IPS-18a (cell line): ENCODE data around the gene PGM1.

Source experiments
- H3K27ac ChIP-seq: one replicate; pipeline ENCODE4 v1.5.1; 2013; ENCODE audit warnings: low read length
- H3K27me3 ChIP-seq: one replicate; pipeline ENCODE4 v1.6.1; 2013; ENCODE audit warnings: mild to moderate bottlenecking, low read length; ENCODE audit not compliant: control insufficient read depth, insufficient read depth
- H3K36me3 ChIP-seq: one replicate; pipeline ENCODE4 v1.6.1; 2013; ENCODE audit warnings: low read depth, low read length; ENCODE audit not compliant: control insufficient read depth
- H3K4me1 ChIP-seq: one replicate; pipeline ENCODE4 v1.6.1; 2013; ENCODE audit warnings: low read depth, low read length; ENCODE audit not compliant: control insufficient read depth
- H3K4me3 ChIP-seq: one replicate; pipeline ENCODE4 v1.5.1; 2013; ENCODE audit warnings: low read length
- H3K9ac ChIP-seq: one replicate; pipeline ENCODE4 v1.6.1; 2013; ENCODE audit warnings: mild to moderate bottlenecking, low read length, moderate library complexity
- H3K9me3 ChIP-seq: one replicate; pipeline ENCODE4 v1.6.1; 2013; ENCODE audit warnings: low read depth, low read length; ENCODE audit not compliant: control insufficient read depth

PGM1 gene

DNA sequence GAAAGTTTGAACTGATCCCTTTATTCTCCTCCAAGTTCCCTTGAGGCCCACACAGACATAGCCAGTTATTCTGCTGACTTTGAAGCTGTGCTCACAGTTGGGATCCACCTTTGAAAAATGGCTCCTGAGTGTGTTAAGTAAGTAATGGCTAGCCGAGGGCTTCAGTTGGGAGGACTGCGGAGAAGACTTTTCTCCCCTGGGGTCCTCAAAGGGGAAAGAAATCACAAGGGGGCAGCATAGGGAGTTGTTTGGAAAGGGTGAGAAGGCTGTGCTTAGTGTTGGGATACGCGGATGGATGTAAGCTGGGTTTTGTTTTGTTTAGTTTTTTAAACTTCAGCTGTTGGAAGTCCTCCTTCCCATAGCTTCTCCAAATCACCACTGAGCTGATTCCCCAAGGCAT, 8.3 kb downstream of the PGM1 start:
- no peak overlapping the region for H3K27ac ChIP-seq

GRCh38 chr1:63601912-63602311, 8.7 kb downstream of the PGM1 start:
- no peaks in the 10 kb centered on the region for H3K36me3 ChIP-seq

More for the DNA sequence above, 8.3 kb downstream of the PGM1 start:
- Histone ChIP-seq H3K27me3 (no peaks in the 10 kb centered on the region), H3K9ac (no peak overlapping the region), H3K4me3 (no peak overlapping the region), H3K4me1 (no peaks in the 10 kb centered on the region), H3K36me3 (no peaks in the 10 kb centered on the region), H3K9me3 (no peaks in the 10 kb centered on the region)

GRCh38 chr1:63602629-63603028, 9.4 kb downstream of the PGM1 start:
- Histone ChIP-seq H3K27me3 (no peaks in the 10 kb centered on the region), H3K27ac (no peak overlapping the region), H3K4me1 (no peaks in the 10 kb centered on the region), H3K4me3 (no peak overlapping the region), H3K9me3 (no peaks in the 10 kb centered on the region), H3K9ac (no peak overlapping the region), H3K36me3 (no peaks in the 10 kb centered on the region)

More at GRCh38 chr1:63601912-63602311, 8.7 kb downstream of the PGM1 start:
- Histone ChIP-seq H3K27me3 (no peaks in the 10 kb centered on the region), H3K9ac (no peak overlapping the region), H3K4me1 (no peaks in the 10 kb centered on the region), H3K9me3 (no peaks in the 10 kb centered on the region), H3K27ac (no peak overlapping the region), H3K4me3 (no peak overlapping the region)

DNA sequence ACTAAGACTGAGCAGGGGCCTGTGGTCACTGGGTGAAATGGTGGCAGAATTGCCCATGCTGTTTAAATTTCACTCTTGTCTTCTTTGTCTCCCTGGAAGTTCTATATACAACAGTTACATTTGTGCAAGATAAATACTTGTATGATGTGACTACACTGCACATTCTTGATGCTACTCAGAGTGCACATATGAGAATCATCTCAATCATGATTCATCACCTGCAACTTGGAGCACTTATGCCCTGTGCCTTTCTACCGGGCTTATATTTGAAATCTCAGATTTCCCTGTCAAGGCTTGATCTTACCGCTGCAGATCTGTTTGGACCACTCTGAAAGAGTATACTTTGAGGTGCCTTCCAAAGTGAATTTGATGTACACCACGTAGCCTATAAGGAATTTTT, 10.6 kb downstream of the PGM1 start:
- Histone ChIP-seq H3K36me3 (no peaks in the 10 kb centered on the region), H3K4me3 (no peak overlapping the region), H3K9me3 (no peaks in the 10 kb centered on the region), H3K9ac (no peak overlapping the region), H3K4me1 (no peaks in the 10 kb centered on the region), H3K27me3 (no peaks in the 10 kb centered on the region), H3K27ac (no peak overlapping the region)

GRCh38 chr1:63607322-63607721, 14.1 kb downstream of the PGM1 start:
- peaks cover under 1% of the 10 kb centered on the region for H3K4me1 ChIP-seq
- no peak overlapping the region for H3K4me3 ChIP-seq
- H3K27ac ChIP-seq = no peak overlapping the region
- no peak overlapping the region for H3K9ac ChIP-seq
- no peaks in the 10 kb centered on the region for H3K36me3 ChIP-seq
- no peaks in the 10 kb centered on the region for H3K9me3 ChIP-seq
- H3K27me3 ChIP-seq = no peaks in the 10 kb centered on the region

- Histone ChIP-seq H3K27me3 (no peaks in the 10 kb centered on the region), H3K36me3 (no peaks in the 10 kb centered on the region), H3K4me1 (peaks cover 18% of the 10 kb centered on the region), H3K9me3 (no peaks in the 10 kb centered on the region), H3K27ac (no peak overlapping the region), H3K9ac (no peak overlapping the region), H3K4me3 (no peak overlapping the region)
Observed at GRCh38 chr1:63611231-63611630, 18.0 kb downstream of the PGM1 start.

GRCh38 chr1:63612564-63612963, 19.4 kb downstream of the PGM1 start:
- Histone ChIP-seq H3K27me3 (no peaks in the 10 kb centered on the region), H3K27ac (no peak overlapping the region)

GRCh38 chr1:63612971-63613370, 19.8 kb downstream of the PGM1 start:
- Histone ChIP-seq H3K9ac (no peak overlapping the region), H3K27ac (no peak overlapping the region), H3K4me3 (no peak overlapping the region), H3K27me3 (no peaks in the 10 kb centered on the region), H3K9me3 (no peaks in the 10 kb centered on the region), H3K36me3 (no peaks in the 10 kb centered on the region), H3K4me1 (peaks cover 18% of the 10 kb centered on the region)

More at GRCh38 chr1:63612564-63612963, 19.4 kb downstream of the PGM1 start:
- Histone ChIP-seq H3K9me3 (no peaks in the 10 kb centered on the region), H3K4me1 (peaks cover 18% of the 10 kb centered on the region), H3K9ac (no peak overlapping the region), H3K4me3 (no peak overlapping the region), H3K36me3 (no peaks in the 10 kb centered on the region)

GRCh38 chr1:63615768-63616420, 22.7 kb downstream of the PGM1 start:
- no peak overlapping the region for H3K27ac ChIP-seq
- H3K9me3 ChIP-seq = no peaks in the 10 kb centered on the region

GRCh38 chr1:63617450-63617849, 24.2 kb downstream of the PGM1 start:
- Histone ChIP-seq H3K27ac (no peak overlapping the region), H3K4me3 (no peak overlapping the region), H3K36me3 (no peaks in the 10 kb centered on the region), H3K27me3 (no peaks in the 10 kb centered on the region), H3K4me1 (peaks cover 16% of the 10 kb centered on the region), H3K9me3 (no peaks in the 10 kb centered on the region), H3K9ac (no peak overlapping the region)

More at GRCh38 chr1:63615768-63616420, 22.7 kb downstream of the PGM1 start:
- Histone ChIP-seq H3K4me3 (no peak overlapping the region), H3K4me1 (peaks cover 18% of the 10 kb centered on the region), H3K9ac (no peak overlapping the region), H3K27me3 (no peaks in the 10 kb centered on the region), H3K36me3 (no peaks in the 10 kb centered on the region)

GRCh38 chr1:63618011-63618410, 24.8 kb downstream of the PGM1 start:
- Histone ChIP-seq H3K36me3 (no peaks in the 10 kb centered on the region), H3K9me3 (no peaks in the 10 kb centered on the region), H3K27ac (no peak overlapping the region), H3K4me3 (no peak overlapping the region), H3K4me1 (peaks cover 12% of the 10 kb centered on the region), H3K27me3 (no peaks in the 10 kb centered on the region), H3K9ac (no peak overlapping the region)

DNA sequence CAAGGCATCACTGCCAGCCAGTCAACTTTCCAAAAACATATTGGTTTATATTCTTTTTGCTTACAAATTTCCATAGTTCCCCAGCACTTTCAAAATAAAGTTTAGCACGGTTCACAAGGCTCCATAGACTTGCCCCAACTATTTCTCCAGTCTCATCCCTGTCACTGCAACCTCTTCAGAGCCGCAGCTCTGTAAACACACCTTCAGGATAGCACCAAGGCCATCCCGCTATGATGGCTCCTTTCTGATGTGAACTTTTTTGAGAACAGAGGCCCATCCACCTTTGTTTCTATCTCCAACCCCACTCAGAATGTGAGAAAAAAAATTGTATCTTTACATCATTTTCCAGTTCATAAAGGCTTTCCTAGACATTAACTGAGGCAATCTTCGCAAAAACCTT, 26.3 kb downstream of the PGM1 start:
- Histone ChIP-seq H3K27me3 (no peaks in the 10 kb centered on the region), H3K36me3 (no peaks in the 10 kb centered on the region), H3K9ac (no peak overlapping the region), H3K9me3 (no peaks in the 10 kb centered on the region), H3K4me3 (no peak overlapping the region), H3K4me1 (peaks cover 4% of the 10 kb centered on the region), H3K27ac (no peak overlapping the region)
